GM21360 (cell line): Measurements from ENCODE around the gene MICU2.

Experiments
- ATAC-seq: cut with Tn5 transposase; IDR thresholded peaks from one replicate; pipeline ENCODE4 v1.9.1; 2021; ENCODE audit warnings: mild to moderate bottlenecking, moderate library complexity; ENCODE audit not compliant: unreplicated experiment

The MICU2 gene

DNA sequence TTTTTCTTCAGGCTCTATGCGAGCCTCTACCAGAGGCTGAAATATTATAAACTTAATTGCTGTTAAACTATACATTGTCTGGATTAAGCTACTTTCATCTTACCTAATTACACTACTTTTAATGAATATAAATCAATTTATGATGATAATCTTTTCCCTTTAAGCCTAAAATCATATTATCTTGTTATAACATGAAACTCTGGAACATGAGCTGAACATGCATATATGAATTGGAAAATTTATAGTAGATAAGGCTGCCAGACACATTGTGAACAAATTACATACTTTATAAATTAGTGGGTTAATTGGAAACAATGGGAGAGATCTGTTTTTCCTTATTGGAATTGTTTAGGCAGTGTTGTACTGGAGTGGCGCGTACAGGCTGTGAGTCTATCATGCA is 99.6 kb downstream of the MICU2 start:
- no peak for ATAC-seq

- no peak for ATAC-seq
Measured at GRCh38 chr13:21501686-21502085, 102.3 kb downstream of the MICU2 start.

DNA sequence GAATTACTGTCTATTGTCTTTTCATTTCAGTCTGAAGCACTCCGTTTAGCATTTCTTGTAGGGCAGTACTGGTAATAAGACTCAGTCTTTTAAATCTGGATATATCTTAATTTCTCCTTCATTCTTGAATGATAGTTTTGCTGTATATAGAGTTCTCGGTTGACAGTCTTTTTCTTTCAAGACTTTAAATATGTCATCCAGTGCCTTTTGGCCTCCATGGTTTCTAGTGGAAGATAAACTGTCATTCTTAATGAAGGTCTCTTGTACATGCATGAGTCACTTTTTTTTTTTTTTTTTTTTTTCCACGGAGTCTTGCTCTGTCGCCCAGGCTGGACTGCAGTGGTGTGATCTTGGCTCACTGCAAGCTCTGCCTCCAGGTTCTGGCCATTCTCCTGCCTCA is 117.6 kb downstream of the MICU2 start:
- no peak for ATAC-seq

DNA sequence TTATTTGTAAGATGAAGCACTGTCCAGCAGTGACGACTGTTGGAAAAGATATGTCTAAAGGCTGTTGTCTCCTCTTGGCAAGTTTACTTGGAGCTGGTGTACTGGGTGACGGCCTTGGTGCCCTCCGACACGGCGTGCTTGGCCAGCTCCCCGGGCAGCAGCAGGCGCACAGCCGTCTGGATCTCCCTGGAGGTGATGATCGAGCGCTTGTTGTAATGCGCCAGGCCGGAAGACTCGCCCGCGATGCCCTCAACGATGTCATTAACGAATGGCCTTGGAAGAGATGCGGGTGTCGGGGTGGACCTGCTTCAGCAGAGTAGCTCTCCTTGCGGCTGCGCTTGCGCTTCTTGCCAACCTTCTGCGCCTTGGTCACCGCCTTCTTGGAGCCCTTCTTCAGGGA is 120.2 kb downstream of the MICU2 start:
- no peak for ATAC-seq

GRCh38 chr13:21481359-21481758 is 122.6 kb downstream of the MICU2 start:
- no peak for ATAC-seq

DNA sequence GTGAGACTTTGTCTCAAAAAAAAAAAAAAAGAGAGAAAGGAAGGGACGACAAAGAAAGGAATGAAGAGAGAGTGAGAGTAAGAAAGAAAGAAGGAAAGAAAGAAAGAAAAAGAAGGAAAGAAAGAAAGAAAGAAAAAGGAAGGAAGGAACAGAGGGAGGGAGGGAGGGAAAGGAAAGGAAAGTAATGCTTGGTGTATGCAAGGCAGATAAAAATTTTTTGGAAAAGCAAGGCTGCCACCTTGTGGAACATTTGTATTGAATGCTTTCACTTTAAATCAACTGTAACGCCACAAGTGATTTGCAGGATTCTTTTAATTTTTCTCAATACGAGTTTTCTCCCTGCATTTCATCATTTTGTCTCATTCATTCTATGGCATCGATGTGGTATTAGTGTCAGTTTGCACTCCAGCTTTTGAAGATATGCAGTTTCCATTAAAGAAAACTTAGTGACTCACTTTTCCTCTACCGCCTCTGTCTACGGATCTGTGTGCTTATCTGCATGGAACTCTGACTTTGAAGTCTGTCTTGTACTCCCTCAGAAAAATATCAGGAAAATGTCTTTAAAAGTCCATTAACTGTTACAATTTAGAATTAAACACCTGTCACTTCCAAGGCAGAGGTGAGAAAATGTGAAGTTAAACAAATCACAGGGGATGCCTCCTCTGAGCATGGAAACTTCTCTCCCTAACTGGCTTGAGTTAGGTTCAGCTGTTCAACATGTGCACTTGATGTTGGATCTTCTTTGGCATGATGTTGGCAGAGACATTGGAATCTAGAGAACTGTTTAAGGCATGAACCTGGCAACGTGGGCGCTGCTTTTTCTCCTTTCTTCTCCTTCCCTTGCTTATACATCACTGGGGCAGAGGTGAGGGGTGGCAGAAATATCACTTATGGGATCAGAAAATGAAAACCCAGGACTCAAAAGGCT is 124.8 kb downstream of the MICU2 start:
- ATAC-seq = no peak

- ATAC-seq = peak; percentile 67
Measured at GRCh38 chr13:21476893-21477472, 127.0 kb downstream of the MICU2 start.

- no peak for ATAC-seq
Measured at GRCh38 chr13:21475115-21475514, 128.9 kb downstream of the MICU2 start.

GRCh38 chr13:21470785-21471184 is 133.2 kb downstream of the MICU2 start:
- ATAC-seq = no peak

- ATAC-seq = no peak
Measured at GRCh38 chr13:21466527-21466926, 137.4 kb downstream of the MICU2 start.

- ATAC-seq = no peak
Measured at GRCh38 chr13:21465710-21466160, 138.2 kb downstream of the MICU2 start.

GRCh38 chr13:21463424-21463823 is 140.5 kb downstream of the MICU2 start:
- ATAC-seq = no peak

GRCh38 chr13:21461131-21461530 is 142.8 kb downstream of the MICU2 start:
- no peak for ATAC-seq

DNA sequence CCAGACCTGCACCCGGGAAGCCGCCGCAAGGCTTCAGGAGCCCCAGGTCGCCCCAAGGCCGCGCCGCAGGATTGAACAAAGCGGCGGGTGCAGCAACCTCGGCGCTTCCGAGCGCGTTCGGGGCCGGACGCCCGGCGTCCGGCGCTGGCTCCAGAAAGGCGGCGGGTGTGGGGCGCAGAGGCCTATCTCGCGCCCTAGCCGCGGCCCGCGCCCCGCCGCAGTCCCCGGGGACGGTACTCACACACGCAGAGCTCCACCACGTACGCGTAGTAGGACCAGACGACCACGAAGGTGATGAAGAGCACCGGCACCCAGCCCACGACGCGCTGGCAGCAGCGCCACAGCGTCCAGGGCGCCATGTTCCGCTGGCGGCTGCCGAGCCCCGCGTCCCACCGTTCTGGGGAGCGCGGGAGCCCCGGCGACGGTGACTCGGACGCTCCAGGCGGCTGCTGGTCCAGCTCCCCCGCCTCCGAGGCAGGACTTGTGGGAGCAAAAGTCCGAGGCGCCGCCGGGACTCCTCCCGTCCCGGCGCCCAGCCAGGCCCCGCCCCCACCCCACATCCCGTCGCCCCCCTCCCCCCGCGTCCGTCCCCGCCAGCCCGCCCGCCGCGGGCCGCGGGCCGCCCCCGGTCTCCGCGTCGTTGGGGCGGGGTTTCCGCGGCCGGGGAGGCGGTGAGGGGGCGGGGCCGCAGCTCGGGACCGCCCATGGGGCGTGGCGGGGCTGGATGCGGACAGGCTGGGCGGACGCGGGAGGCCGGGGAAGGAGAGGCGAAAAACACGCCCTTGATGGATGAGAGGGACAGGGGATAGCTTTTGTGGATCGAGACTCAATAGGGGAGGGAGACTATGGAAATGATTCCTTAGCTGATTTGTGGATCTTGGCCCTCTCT is 144.9 kb downstream of the MICU2 start, which contains the start of gene ZDHHC20:
Gene ZDHHC20, minus strand, starts transcription at position 491 of the 889 bp plus-strand sequence. Its CDS starts 132 bp downstream, at position 359.
- ATAC-seq = peak; percentile 83

DNA sequence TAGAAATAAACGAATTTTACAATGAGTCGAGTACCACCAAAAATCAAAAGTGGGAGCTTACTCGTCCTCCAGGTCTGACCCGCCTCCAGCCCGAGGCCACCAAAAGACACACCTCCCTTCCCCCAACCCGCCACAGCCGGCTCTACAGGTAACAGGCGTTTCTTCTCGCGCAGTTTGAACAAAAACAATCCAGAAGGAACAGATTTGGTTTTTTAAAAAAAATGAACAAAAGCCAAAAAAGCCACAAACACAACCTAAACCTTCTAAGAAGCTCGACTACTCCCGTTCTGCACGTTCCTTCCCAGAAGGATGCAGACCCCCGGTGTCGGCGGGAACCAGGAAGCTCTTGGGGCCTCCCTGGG is 145.5 kb downstream of the MICU2 start:
- ATAC-seq = peak; percentile 28

DNA sequence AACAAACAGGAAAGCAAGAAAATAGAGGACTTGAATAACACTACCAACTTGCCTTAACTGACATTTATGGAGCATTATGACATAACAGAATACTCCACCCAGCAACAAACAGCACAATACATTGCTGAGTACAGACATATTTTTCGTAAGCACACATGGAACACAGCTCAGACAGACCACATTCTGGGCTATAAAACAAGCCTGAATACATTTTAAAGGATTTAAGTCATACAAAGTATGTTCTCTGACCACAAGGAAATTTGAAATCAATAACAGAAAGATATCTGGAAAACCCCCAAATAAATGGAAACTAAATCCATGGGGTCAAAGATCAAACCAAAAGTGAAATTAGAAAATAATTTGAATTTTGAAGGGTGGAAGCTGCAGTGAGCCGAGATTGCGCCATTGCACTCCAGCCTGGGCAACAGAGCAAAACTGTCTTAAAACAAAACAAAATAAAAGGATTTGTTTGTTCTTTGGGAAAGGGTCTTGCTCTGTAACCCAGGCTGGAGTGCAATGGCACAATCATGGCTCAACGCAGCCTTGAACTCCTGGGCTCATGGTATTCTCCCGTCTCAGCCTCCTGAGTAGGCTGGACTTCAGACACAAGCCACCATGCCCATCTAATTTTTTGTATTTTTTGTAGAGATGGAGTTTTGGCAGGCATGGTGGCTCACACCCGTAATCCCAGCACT is 150.4 kb downstream of the MICU2 start:
- no peak for ATAC-seq

- no peak for ATAC-seq
Measured at GRCh38 chr13:21450936-21451335, 153.0 kb downstream of the MICU2 start.

DNA sequence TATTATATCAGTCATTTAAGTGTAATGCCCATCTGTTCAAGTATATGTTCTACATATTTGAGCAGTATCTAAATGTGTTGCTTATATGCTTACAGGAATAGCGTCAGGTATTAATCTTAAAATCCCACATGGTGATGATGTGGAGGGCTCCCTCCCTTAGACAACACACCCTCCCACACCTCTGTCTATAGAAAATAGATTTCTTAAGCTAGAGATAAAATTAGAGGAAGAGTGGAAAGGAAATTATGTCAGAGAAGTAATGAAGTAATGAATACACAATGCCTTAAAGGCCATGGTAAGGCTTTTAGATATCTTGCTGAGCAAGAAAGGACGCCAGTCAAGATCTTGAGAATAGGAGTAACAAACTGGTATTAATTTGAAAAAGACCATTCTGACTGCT is 157.3 kb downstream of the MICU2 start:
- ATAC-seq = no peak

- no peak for ATAC-seq
Measured at GRCh38 chr13:21445759-21446158, 158.2 kb downstream of the MICU2 start.

DNA sequence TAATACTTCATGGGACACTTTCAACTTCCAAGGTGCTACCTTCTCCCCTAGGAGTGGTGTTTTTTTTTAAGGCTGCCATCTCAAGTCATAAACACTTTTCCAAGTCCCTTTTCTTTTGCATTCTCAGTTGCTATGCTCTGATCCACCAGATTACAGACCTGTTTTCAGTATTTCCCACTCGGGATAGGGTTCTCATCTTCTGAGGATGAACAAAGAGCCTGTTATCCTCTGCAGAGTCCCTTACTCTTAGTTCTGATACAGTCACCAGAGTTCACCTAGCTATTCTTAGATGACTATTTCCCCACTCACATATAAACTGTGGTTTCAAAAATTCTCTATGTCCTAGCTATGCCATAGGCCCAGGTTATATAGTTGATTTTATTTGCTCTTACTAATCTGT is 160.8 kb downstream of the MICU2 start:
- ATAC-seq = no peak
